Motor neuron (in vitro differentiated cells): ENCODE measurements around the gene GAREM1. TPM values are rescaled to one million over a fixed set of nuclear protein-coding genes. Genes with fewer than 3 reads are reported as not detected.

ENCODE experiments used
- ATAC-seq, 8 experiments: fragments of 200-7000 bp; cut with Tn5 transposase; replicated peaks in 6 of 8; 2 replicates each; pipeline ENCODE4 v1.8.0; 2021; ENCODE audit warnings: mild to moderate bottlenecking in 8 of 8, moderate library complexity in 8 of 8
- H3K27ac ChIP-seq, 2 donors: fragments of 250-450 bp; sonication (Bioruptor Pico); 2 replicates each; pipeline ENCODE4 v1.9.0; 2021; ENCODE audit warnings: antibody characterized with exemption in 2 of 2, mild to moderate bottlenecking in 2 of 2, moderate library complexity in 1 of 2
- H3K4me1 ChIP-seq, 2 donors: fragments of 250-450 bp; sonication (Bioruptor Pico); replicated peaks in 1 of 2; 2 replicates each; pipeline ENCODE4 v1.6.1; 2021; ENCODE audit warnings: antibody characterized with exemption in 2 of 2, mild to moderate bottlenecking in 2 of 2, moderate library complexity in 1 of 2
- H3K4me3 ChIP-seq, 5 donors: fragments of 250-450 bp; sonication (Bioruptor Pico); 2 replicates each; pipeline ENCODE4 v1.9.0; 2021; ENCODE audit warnings: antibody characterized with exemption in 5 of 5, mild to moderate bottlenecking in 5 of 5, moderate library complexity in 4 of 5
- WGBS, 10 experiments: fragments of 450-650 bp; shearing (Covaris generic); methylation state at CpG; one replicate each; pipeline ENCODE4 v1.0.0; 2022; 5-methylcytosine and 5-hydroxymethylcytosine counted together
- in situ Hi-C, 9 experiments: fragments of 400-800 bp; cut with MboI; loops; one replicate each; pipeline ENCODE4 v1.15.0; 2021; ENCODE audit warnings: low sequenced_read_pairs in 9 of 9, low pct_unique_long_range_greater_than_20kb in 2 of 9; ENCODE audit not compliant: unreplicated experiment in 9 of 9
- total RNA-seq, 8 experiments: library from RNA; unstranded; fragments of 300-600 nt; gene quantifications; 2 replicates each; pipeline versions ENCODE4 v1.2.3 to v1.2.4, GENCODE V29; 2022

GAREM1 gene
- total RNA-seq, 8 experiments from 2014 or later = 1.3 to 17.7 (median 3.6) TPM

DNA sequence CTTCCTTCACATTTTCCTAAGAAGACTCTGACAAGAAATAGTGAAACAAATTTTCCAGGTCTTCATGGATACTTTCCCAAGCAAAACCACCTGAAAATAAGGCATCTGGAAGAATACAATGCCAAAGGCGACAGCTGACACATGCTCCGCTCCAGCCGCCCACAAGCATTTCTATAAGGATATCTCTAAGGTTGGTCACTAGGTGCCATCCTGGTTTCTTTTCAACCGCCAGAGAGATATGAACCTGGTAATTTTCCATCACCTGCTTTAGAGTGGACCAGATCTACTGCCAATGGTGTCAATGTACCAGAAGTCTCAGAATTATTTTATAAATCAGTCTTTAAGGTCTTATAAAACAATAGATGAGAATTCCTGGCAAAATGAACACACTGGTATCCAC lies 97.2 kb downstream of the GAREM1 start:
- H3K4me1 ChIP-seq = peaks cover 0 to 5% of the 10 kb centered on the region in 2 donors
- ATAC-seq = no peak
- 93 to 100% (median 100%) methylated on average over 1 to 4 of the region's 4 CpGs; no CpG with 5 or more reads in 2 of the 10 experiments for WGBS, 10 experiments
- in situ Hi-C loops = no loop called here
- no peak overlapping the region for H3K4me3 ChIP-seq
- no peak overlapping the region for H3K27ac ChIP-seq

DNA sequence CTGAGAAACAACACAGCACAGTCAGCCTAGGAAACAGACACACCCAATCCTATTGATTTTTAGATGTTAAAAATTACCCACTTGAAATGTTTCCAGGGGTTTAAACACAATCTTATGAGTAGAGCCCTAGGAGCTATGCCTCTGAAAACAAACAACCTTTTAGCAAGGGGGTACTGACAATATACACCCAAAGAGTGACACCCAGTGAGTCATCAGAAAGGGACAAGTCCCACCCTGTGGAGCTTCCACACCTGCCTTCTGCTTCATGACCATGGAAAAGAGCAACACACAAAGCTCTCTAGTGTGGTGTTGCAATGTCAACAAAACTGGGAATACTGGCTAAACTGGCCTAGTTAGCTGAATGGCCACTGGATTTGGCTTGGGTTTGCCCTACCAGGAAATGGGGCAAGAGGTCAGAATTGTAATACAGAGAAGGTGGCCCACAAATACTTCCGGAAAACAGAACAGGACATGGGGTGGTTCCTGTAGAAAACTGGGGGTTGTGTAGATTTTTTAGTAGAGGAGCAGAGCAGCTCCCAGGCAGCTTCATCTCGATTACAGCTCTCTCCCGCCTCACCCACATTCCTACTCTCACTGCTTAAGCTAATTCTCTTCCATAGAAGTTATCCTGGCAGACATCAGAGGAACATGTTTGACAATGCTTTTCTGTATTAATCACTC lies 98.2 kb downstream of the GAREM1 start:
- H3K27ac ChIP-seq = no peak overlapping the region
- in situ Hi-C loops = no loop called here

DNA sequence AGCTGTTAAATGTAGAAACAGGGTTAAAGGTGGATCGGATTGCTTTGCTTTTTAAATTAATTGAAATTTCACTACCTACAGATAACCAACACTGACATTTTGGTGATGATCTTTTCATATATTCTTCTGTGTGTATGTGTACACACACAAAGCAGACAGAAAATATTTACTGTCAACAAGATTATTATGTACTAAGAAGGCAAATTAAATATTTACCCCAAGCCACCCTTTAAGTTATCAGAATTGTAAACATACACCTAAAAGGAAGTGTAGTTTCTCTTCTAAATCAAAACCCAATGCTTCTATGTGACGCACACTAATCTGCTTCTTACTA lies 98.7 kb downstream of the GAREM1 start:
- H3K27ac ChIP-seq = no peak overlapping the region

More for the DNA sequence above, 98.2 kb downstream of the GAREM1 start:
- 51 to 100% (median 93%) methylated on average over 1 to 3 of the region's 3 CpGs for WGBS, 10 experiments
- Histone ChIP-seq H3K4me1 (peaks cover 0 to 5% of the 10 kb centered on the region in 2 donors), H3K4me3 (no peak overlapping the region)
- peak in 4 of 8 experiments; percentile 25 to 90 (median 32) for ATAC-seq

DNA sequence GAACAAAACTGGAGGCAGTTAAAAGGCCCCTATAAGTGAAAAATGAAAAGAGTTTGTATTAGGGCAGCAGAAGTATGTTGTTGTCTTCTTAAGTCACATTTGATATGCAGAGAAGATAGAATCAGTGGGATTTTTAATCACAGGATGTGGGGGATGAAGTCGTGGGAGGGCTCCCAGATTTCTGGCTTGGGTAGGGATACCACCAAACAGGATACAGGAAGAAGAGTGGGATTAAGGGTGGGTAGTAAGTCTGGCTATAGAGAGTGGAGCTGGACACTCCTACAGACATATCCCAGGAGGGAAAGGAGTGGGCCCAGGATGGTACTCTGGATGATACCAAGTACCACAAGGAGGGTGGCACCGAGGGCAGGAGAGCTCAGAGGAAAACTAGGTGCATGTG lies 99.3 kb downstream of the GAREM1 start:
- in situ Hi-C loops = no loop called here

More for the DNA sequence above, 98.7 kb downstream of the GAREM1 start:
- Histone ChIP-seq H3K4me1 (peaks cover 0 to 5% of the 10 kb centered on the region in 2 donors), H3K4me3 (no peak overlapping the region)
- 0 to 50% (median 40%) methylated on average over 1 to 2 of the region's 2 CpGs; no CpG with 5 or more reads in 2 of the 10 experiments for WGBS, 10 experiments
- ATAC-seq = no peak
- in situ Hi-C loops = no loop called here

DNA sequence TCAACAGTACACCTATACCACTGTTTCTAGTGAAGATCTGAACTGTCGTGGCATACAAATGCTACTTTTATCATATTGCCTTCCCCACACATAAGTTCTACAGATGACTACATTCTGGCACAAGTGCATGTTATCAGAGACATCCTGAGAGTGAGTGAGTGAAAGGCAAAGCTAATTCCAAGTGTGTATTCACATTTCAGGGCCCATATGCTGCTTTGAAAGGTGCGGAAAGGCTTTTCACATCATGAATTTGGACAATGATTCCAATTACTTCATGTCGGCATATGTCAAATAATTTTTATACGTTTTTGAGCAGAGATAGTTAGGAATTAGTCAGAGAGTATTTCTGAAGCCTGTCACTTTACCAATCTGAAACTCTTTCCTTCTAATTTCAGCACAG lies 101.7 kb downstream of the GAREM1 start:
- whole genome bisulfite sequencing, 10 experiments = 49 to 100% (median 100%) methylated on average over 1 to 4 of the region's 4 CpGs; no CpG with 5 or more reads in 1 of the 10 experiments

More for the DNA sequence above, 99.3 kb downstream of the GAREM1 start:
- 0 to 91% (median 64%) methylated on average over 1 to 2 of the region's 2 CpGs; no CpG with 5 or more reads in 2 of the 10 experiments for WGBS, 10 experiments
- H3K4me3 ChIP-seq = no peak overlapping the region
- H3K27ac ChIP-seq = no peak overlapping the region
- H3K4me1 ChIP-seq = peaks cover 0 to 5% of the 10 kb centered on the region in 2 donors
- no peak for ATAC-seq

DNA sequence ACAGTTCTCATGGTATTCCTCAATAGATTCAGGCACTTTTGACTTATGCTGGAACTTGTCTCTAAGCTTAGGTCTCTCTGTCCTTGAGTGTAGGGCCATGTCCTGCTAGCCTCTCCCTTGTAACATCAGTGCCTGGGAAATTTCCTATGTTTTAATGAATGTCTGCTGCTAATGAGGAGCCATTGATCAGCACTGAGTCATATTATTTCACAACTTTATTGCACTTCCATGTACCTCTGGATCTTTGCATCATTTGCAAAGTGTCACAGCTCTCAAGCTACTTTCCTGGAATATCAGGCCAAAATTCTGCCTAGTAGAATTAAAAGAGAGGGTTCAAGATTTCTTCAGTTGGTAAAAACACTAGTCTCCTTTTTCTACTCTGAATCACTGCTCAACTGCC lies 102.5 kb downstream of the GAREM1 start:
- peak in 4 of 8 experiments; percentile 28 to 73 (median 44) for ATAC-seq
- in situ Hi-C loops = no loop called here
- no peak overlapping the region for H3K27ac ChIP-seq
- H3K4me3 ChIP-seq = no peak overlapping the region
- peaks cover 0 to 5% of the 10 kb centered on the region in 2 donors for H3K4me1 ChIP-seq

More for the DNA sequence above, 101.7 kb downstream of the GAREM1 start:
- H3K4me3 ChIP-seq = no peak overlapping the region
- no peak for ATAC-seq
- H3K4me1 ChIP-seq = peaks cover 0 to 5% of the 10 kb centered on the region in 2 donors
- in situ Hi-C loops = no loop called here
- no peak overlapping the region for H3K27ac ChIP-seq

DNA sequence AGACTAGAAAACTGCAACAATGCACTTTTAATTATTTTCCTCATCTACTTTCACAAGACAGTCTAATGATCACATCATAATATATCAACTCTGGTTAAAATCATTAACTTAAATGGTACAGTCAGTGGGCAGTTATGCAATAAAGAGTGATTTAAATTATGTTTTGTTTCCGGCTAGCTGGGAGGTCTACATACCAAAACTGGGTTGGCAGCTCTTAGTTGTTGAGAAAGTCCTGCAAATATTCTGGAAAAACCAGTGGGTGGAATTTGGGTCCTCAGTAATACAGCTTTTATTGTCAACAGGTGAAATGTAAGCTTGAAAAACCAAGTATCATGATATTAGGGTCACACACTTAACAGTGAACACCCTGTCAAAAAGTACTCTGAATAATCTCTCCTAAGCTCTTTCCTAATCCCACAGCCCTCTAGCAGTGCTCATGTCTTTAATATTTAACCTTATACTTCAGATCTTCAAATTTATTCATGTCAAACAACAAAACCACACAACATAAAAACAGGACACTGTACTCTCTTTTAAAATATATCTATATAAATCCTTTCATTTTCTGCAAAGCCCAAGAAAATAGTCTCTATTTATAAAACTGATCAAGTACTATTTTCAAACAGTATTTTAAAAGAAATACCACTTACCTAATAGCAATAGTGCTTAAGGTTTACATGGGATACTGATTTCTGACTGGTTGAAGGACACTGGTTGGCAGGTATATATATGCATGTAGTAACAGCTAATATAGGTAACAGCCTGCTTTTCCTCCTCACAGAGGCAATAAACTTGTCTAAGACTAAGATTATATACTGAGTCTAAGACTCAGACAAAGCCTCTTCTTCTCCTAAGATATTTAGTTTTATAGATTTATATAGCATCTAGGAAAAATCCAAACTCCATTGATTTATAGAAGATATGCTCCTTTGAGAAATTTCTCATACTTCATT lies 103.8 kb downstream of the GAREM1 start:
- 20 to 100% (median 100%) methylated on average over 1 of the region's 1 CpG; no CpG with 5 or more reads in 4 of the 10 experiments for WGBS, 10 experiments
- no peak for ATAC-seq
- H3K4me3 ChIP-seq = no peak overlapping the region
- no peaks in the 10 kb centered on the region for H3K4me1 ChIP-seq
- no peak overlapping the region for H3K27ac ChIP-seq
- in situ Hi-C loops = no loop called here

DNA sequence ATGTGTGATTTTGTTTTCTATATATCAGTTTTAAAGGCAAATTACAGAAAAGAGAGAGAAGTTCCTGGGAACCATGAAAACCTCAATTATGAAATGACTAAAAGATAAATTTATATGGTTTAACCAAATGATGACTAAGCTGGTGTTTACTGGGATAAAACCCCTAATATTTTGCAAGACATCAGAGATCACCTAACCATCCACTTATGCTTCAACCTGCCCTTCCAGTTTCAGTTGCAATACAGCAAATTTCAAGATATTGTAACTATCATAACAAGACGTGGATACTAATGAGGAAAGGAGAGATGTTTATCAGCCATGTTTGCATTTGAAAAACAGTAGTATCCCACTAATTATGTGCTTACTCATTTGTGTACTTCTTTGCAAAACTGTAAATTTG lies 108.2 kb downstream of the GAREM1 start:
- WGBS, 10 experiments = 75 to 80% (median 79%) methylated on average over 1 of the region's 1 CpG; no CpG with 5 or more reads in 6 of the 10 experiments
- Histone ChIP-seq H3K4me3 (no peak overlapping the region), H3K4me1 (no peaks in the 10 kb centered on the region), H3K27ac (no peak overlapping the region)
- in situ Hi-C loops = no loop called here
- ATAC-seq = no peak

DNA sequence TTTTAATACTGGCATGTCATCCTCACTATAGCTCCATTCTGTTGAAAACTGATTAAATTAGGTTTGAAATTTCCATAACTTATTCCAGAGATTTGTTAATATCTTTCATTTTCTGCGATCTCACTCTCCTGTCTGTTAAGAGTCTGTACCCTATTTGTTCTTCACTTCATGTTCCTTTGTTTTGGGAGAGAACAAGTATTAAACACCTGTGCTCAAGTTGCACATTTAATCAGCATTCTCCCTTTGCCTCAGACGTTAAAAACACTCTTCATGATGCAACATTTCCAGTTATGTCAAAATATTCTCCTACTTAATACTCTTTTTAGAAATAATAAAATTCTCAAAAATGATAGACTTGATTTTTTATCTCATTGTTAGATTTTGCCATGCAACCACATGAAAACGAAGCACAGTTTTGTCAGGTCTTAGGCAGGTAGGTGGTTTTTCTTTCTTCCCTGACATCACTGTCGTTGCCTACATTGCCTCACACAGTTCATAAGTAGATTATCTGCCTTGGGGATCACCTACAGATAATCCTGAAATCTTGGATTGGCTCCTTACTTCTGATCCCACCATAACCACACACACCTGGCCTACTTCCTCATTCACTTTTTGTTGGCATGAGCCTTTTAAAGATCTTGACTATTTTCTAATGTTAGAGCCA lies 109.9 kb downstream of the GAREM1 start:
- no peak for ATAC-seq
- 55 to 100% (median 88%) methylated on average over 1 to 4 of the region's 4 CpGs for WGBS, 10 experiments
- Histone ChIP-seq H3K27ac (no peak overlapping the region), H3K4me3 (no peak overlapping the region), H3K4me1 (no peaks in the 10 kb centered on the region)
- in situ Hi-C loops = no loop called here

DNA sequence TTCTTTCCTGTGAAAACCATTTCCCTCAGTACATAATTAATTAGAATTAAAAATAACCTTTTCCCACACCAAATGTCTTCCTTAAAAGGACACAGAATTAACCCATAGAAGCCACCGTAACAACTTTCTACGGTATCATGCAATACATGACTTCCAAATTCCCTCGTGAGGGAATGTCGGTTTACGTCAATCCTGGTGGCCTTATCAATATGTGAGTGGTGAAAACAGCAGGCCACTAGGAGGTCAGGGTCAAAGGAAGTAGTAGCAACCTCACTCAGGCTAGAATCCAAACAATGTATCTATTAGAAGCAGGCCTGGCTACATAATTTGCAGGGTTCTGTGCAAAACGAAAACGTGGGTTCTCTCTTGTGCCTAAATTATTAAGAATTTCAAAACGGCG lies 112.2 kb downstream of the GAREM1 start:
- no peak overlapping the region for H3K4me3 ChIP-seq
- WGBS, 10 experiments = 80 to 100% (median 90%) methylated on average over 1 to 9 of the region's 9 CpGs; no CpG with 5 or more reads in 1 of the 10 experiments
- ATAC-seq = no peak
- in situ Hi-C loops = no loop called here
- H3K27ac ChIP-seq = no peak overlapping the region
- no peaks in the 10 kb centered on the region for H3K4me1 ChIP-seq

DNA sequence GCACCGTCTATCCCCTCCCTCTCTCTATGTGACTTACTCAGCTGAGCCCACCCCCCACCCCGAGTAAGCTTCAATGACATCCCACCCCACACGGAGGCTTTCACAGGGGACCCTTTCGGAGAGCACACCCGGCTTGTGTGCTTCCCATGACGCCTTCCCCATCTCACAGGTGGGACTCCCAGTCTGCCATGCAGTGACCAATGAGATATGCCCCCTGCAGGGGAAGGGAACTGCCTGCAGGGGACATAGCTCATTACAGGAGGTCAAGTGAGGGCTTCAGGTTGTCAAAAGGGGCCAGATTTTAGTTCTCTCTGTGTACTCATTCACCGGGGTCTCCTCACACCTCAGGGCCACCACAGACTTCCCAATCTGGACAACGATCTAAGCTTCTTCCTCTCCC lies 112.6 kb downstream of the GAREM1 start:
- in situ Hi-C loops = no loop called here
- no peaks in the 10 kb centered on the region for H3K4me1 ChIP-seq
- 40 to 100% (median 100%) methylated on average over 1 to 2 of the region's 8 CpGs; no CpG with 5 or more reads in 3 of the 10 experiments for WGBS, 10 experiments
- H3K4me3 ChIP-seq = no peak overlapping the region
- ATAC-seq = no peak
- H3K27ac ChIP-seq = no peak overlapping the region

DNA sequence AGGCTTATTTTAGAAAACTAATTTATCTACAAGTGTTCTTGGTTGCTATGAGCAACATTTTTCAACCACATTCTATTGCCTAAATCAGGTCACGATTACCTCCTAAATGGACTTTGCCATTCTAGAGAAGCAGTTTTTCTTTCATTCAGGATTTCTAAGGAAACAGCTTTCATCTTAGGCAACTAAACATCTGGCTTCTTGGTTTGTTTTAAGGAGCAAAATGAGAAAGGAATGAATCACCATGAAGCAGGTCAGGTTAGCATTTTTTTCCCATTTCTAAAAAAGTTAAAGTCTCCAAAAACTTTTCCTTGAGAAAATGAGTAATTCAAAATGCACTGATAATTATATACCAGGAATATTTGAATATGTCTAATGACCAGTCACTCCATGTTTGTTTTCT lies 114.8 kb downstream of the GAREM1 start:
- in situ Hi-C loops = no loop called here
- no peak for ATAC-seq
- 13 to 93% (median 57%) methylated on average over 1 of the region's 1 CpG; no CpG with 5 or more reads in 1 of the 10 experiments for WGBS, 10 experiments
- no peak overlapping the region for H3K27ac ChIP-seq
- H3K4me3 ChIP-seq = no peak overlapping the region
- H3K4me1 ChIP-seq = no peaks in the 10 kb centered on the region

DNA sequence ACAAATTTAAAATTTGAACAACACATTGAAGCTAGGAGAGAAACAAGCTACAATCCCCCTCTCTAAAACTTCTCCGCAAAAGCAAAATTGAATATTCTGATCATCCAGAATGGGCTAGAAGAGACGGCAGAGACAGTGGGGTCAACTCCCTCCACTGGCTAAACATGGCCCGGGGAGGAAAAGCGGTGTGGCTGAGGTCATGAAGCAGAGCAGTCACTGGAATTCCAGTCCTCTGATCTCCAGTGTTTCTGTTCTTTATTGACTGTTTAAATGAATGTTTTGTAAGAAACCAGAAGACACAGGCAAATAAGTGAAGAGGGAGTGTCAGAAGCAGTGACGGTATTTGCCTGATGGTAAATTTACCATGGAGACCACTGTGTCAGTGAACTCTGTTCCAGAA lies 116.2 kb downstream of the GAREM1 start:
- no peak overlapping the region for H3K27ac ChIP-seq
- H3K4me3 ChIP-seq = no peak overlapping the region
- in situ Hi-C loops = no loop called here
- H3K4me1 ChIP-seq = peaks cover 0 to 5% of the 10 kb centered on the region in 2 donors
- 58 to 100% (median 91%) methylated on average over 1 to 5 of the region's 5 CpGs for WGBS, 10 experiments
- peak in 1 of 8 experiments; percentile 71 for ATAC-seq
